Limb (tissue), 2 donors: ENCODE measurements around the gene KRT33A.
"Not testable (repeated sequence)": the region's sequence is repeated elsewhere in the genome, so short reads cannot be mapped to it uniquely, and the experiment has no call there.

Experiments
- DNase-seq, 2 donors: peaks; one replicate each; pipeline ENCODE4 v3.0.0-alpha.2; 2016; ENCODE audit errors: extremely low spot score in 2 of 2

The KRT33A gene

GRCh38 chr17:41350381-41350878 lies at the start of gene KRT33A:
KRT33A (minus strand) TSS chr17:41350828; CDS start chr17:41350767, 61 bp downstream.
- DNase-seq: not testable (repeated sequence)

GRCh38 chr17:41396996-41397660 lies 46.5 kb upstream of the KRT33A start, which contains the start of gene KRT31:
KRT31 (minus strand) TSS chr17:41397608; CDS start chr17:41397539, 69 bp downstream.
- no peak for DNase-seq

DNA sequence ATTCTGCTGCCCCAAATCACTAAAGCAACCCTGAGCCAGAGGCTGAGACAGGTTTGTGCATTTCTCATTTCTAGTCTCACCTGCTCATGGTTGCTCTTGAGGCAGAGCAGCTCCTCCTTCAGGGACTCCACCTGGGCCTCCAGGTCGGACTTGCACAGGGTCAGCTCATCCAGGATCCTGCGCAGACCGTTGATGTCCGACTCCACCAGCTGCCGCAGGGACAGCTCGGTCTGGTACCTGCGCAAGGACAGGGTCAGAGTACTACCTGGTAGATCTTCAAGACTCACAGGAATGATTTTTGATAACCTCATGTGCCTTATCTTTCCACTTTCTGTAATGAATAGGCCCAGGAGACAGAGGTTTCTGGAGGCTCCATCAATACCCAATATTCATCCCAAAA lies 45.7 kb upstream of the KRT33A start:
- no peak for DNase-seq

GRCh38 chr17:41395611-41396010 lies 45.0 kb upstream of the KRT33A start:
- DNase-seq: no peak

DNA sequence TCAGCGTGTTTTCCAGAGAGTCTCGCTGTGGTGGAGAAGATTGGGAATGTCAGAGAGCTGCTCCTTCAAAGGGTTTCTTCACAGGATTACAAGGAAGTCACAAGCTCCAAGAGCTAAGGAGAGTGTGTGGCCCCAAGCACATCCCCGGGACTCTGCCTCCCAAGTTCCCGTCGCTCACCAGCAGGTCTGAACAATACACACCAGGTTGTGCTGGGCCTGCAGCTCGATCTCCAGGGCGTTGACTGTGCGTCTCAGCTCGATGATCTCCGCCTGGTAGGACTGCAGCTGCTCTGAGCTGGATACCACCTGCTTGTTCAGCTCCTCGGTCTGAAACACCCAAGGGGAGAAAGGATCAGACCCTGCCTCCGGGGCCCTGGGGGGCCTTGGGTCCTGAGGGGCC lies 44.4 kb upstream of the KRT33A start:
- DNase-seq: not testable (repeated sequence)

GRCh38 chr17:41394254-41394996 lies 43.8 kb upstream of the KRT33A start:
- no peak for DNase-seq

DNA sequence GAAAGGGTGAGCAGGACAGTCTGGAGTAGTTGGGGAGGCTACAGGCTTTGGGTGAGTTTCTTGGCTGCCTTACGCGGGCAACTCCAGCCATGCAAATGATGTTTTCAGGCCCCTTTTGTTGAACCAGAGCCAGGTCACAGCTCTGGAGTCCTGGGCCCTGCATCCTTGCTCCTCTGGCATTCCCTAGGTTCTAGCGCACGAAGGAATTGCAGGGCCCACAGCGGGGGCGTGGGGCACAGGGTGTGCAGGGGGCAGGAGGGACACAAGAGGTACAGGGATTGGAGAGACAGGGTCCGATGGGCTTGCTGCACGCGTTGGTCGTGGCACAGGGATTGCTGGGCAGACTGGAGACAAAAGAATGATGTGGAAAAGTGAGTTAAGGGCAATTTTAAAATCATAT lies 43.2 kb upstream of the KRT33A start:
- DNase-seq: no peak

- no peak for DNase-seq
These were observed 42.7 kb upstream of the KRT33A start for GRCh38 chr17:41393294-41393693.

DNA sequence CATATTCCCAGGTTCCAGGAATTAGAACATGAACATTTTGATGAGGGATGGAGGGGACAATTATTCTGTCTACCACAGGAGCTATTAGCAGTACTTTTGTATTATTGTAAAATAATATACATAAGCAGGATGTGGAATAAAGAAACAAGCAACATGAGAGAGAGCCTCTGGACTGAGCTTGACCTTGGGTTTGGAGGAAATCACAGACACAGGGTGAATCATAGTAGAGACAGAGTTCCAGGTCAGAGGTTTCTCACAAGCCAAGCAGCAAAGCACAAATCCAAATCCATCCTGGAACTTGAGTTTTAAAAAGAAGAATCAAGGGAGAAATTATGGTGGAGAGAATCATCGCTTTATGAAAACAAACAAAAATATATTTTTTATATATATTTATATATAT lies 41.6 kb upstream of the KRT33A start:
- no peak for DNase-seq

DNA sequence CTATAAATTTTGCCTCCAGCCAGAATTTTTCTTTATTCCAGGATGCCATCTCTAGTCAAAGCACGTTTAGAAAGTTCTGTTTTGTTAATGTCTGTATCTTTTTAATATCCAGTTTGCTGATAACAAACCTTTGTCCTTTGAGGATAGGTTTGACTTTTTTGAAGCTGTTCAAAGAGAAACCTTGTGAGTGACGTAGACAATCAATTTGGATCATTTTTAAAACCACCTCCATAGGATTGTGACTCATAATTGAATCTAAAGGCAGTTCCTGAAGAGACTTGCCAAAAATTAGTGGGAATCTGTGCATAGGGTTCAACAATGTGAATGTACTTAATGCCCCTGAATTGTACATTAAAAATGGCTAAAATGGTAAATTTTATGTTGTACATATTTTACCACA lies 40.9 kb upstream of the KRT33A start:
- DNase-seq: no peak

- no peak for DNase-seq
These were observed 39.8 kb upstream of the KRT33A start for GRCh38 chr17:41390411-41390938.

DNA sequence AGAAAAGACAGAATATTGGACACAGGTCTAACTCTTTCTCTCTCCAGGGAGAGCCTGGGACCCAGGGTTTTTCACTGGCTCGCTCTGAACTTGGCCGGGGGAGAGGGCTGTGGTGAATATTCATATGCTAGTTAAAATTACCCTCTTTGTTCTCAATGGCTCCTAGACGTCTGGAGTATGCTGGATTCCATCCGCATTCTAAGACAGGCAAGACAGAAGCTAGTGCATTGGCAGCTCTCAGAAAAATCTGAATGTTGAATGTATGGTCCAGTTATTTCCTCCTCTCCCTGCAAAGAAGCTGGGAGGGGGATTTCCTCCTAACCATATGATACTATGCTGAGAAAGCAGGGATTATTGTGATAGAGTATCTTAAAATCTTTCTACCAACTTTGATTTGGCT lies 37.0 kb upstream of the KRT33A start:
- no peak for DNase-seq

DNA sequence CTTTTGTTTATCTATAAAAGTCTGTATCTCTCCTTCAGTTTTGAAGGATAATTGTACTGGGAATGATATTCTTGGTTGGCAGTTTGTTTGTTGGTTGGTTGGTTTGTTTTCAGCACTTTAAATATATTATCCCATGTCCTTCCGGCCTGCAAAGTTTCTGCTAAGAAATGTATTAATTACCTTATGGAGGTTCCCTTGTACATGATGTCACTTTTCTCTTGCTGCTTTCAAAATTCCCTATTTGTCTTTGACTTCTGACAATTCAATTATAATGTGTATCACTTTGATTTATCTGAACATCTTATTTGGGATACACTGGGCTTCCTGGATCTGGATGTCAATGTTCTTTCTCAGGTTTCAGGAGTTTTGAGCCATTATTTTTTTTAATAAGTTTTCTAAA lies 35.6 kb upstream of the KRT33A start:
- no peak for DNase-seq

GRCh38 chr17:41383690-41384089 lies 33.1 kb upstream of the KRT33A start:
- no peak for DNase-seq

- no peak for DNase-seq
These were observed 31.8 kb upstream of the KRT33A start for GRCh38 chr17:41382394-41382793.

- DNase-seq: not testable (repeated sequence)
These were observed 31.3 kb upstream of the KRT33A start, which contains the start of gene KRT34 for GRCh38 chr17:41381943-41382342. KRT34 (minus strand) TSS chr17:41382306; CDS start chr17:41382246, 60 bp downstream.

- DNase-seq: not testable (repeated sequence)
These were observed 29.5 kb upstream of the KRT33A start for GRCh38 chr17:41380091-41380490.

DNA sequence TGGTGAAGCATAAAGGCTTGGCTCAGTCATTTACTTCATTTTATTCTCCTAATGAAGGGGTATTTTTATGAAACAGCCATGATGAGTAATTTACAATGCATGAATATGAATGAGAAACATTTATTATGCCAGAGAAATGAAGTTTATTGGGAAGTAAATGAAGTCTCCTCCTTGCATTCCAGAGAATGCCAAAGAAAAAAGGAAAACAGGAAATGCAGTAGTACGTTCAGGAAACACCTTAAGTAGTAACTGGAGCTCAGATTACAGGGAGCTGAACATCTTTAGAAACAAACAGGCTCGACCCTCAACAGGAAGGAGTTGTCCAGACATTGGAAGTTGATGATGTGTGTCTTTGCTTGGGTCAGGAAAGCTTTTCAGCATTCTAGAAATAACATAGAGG lies 26.9 kb upstream of the KRT33A start:
- no peak for DNase-seq

GRCh38 chr17:41369713-41370112 lies 19.1 kb upstream of the KRT33A start, which contains the start of gene KRT33B:
KRT33B (minus strand) TSS chr17:41369813; CDS start chr17:41369750, 63 bp downstream.
- no peak for DNase-seq

GRCh38 chr17:41369023-41369422 lies 18.4 kb upstream of the KRT33A start:
- no peak for DNase-seq

DNA sequence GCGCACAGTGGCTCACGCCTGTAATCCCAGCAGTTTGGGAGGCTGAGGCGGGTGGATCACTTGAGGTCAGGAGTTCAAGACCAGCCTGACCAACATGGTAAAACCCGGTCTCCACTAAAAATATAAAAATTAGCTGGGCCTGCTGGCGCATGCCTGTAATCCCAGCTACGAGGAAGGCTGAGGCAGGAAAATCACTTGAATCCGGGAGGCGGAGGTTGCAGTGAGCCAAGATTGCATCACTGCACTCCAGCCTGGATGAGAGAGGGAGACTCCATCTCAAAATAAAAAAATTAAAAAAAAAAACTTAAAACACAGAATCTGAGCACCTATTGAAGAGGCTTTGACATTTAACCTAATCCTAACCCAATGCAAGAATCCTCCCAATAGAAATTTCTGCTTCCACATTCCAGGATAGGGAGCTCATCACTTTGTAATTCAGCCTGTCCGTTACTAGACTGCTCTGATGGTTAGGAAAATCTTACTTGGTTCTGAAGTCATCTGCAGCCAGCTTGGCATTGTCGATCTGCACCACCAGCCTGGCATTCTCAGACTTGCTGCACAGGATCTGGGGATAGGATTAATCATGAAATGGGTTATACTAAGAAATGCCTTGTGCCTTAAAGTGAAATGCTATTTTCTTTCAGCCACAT lies 16.9 kb upstream of the KRT33A start:
- no peak for DNase-seq

DNA sequence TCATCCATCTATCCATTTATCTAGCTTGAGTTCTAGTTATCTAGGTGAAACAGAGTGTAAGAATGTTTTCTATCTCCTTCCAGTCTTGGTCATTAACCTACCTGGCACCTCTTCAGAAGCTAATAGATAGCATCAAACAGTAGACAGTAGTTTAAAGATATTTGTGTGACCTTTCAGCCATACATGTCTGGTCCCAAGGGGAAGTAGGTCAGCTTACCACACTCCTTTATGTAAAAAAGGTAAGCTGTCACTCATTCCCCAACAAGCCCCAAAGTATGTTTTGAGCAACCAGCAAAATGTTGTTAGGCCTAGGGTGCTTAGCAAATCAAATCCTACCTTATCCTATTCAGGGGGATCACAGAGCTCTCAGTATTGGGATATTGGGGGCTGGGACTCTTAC lies 15.4 kb upstream of the KRT33A start:
- DNase-seq: no peak
